PC-9 (cell line): Measurements from ENCODE around the gene RPL37A. TPM values are rescaled to one million over a fixed set of nuclear protein-coding genes. Genes with fewer than 3 reads are reported as not detected.

Source experiments
- BruUV-seq: library from RNA; stranded (reverse); fragments of 400-500 nt; replicated peaks from 2 replicates; lab custom pipeline; 2021; lab: Mats Ljungman, UMichigan
- CTCF ChIA-PET: fragments of 300-600 bp; sonication (Branson Sonifier 250); formaldehyde crosslinking; loops from one replicate; lab custom pipeline; 2022; ENCODE audit warnings: antibody characterized with exemption; lab: Charles Lee
- POLR2A ChIA-PET: fragments of 300-600 bp; sonication (Branson Sonifier 250); formaldehyde crosslinking; loops from one replicate; lab custom pipeline; 2022; ENCODE audit warnings: antibody characterized with exemption; ENCODE audit not compliant: unreplicated experiment; lab: Charles Lee
- DNase-seq, 2 experiments: peaks; one replicate each; pipeline versions ENCODE4 v3.0.0 to v3.0.0-alpha.2; 2015 to 2022; ENCODE audit warnings: mixed read lengths in 1 of 2
- H2AFZ ChIP-seq: fragments of 200-600 bp; sonication (generic); 2 replicates; pipeline ENCODE4 v1.8.1; 2017; ENCODE audit warnings: antibody characterized with exemption
- H3F3A ChIP-seq: fragments of 200-600 bp; sonication (generic); 2 replicates; pipeline ENCODE4 v1.8.1; 2017; ENCODE audit warnings: antibody characterized with exemption, mild to moderate bottlenecking, low read depth; ENCODE audit not compliant: insufficient read depth
- H3K27ac ChIP-seq: fragments of 200-600 bp; sonication (generic); 2 replicates; pipeline ENCODE4 v1.6.1; 2016; ENCODE audit warnings: mixed run types
- H3K27me3 ChIP-seq: fragments of 200-600 bp; sonication (generic); 2 replicates; pipeline ENCODE4 v1.6.1; 2016; ENCODE audit warnings: low read depth, mixed run types; ENCODE audit not compliant: insufficient read depth
- H3K36me3 ChIP-seq: fragments of 200-600 bp; sonication (generic); 2 replicates; pipeline ENCODE4 v1.6.1; 2016; ENCODE audit warnings: low read depth, mixed run types
- H3K4me1 ChIP-seq: fragments of 200-600 bp; sonication (generic); replicated peaks from 2 replicates; pipeline ENCODE4 v1.6.1; 2016; ENCODE audit warnings: mixed run types; ENCODE audit not compliant: insufficient read depth
- H3K4me2 ChIP-seq: fragments of 200-600 bp; sonication (generic); 2 replicates; pipeline ENCODE4 v1.6.1; 2017; ENCODE audit warnings: mixed run types
- H3K4me3 ChIP-seq: fragments of 200-600 bp; sonication (generic); 2 replicates; pipeline ENCODE4 v1.6.1; 2016; ENCODE audit warnings: mixed run types
- H3K79me2 ChIP-seq: fragments of 200-600 bp; sonication (generic); 2 replicates; pipeline ENCODE4 v1.6.1; 2017; ENCODE audit warnings: low read depth, mixed run types
- H3K9me2 ChIP-seq: fragments of 200-600 bp; sonication (generic); 2 replicates; pipeline ENCODE4 v1.8.1; 2017; ENCODE audit warnings: mild to moderate bottlenecking; ENCODE audit not compliant: insufficient read depth
- H3K9me3 ChIP-seq: fragments of 200-600 bp; sonication (generic); 2 replicates; pipeline ENCODE4 v1.8.1; 2016; ENCODE audit warnings: low read depth; ENCODE audit not compliant: insufficient read depth
- H4K20me1 ChIP-seq: fragments of 200-600 bp; sonication (generic); 2 replicates; pipeline ENCODE4 v1.8.1; 2017; ENCODE audit not compliant: insufficient read depth
- CTCF ChIP-seq: fragments of 200-600 bp; sonication (generic); conservative IDR thresholded peaks from 2 replicates; pipeline ENCODE4 v1.6.1; 2017; ENCODE audit warnings: mixed run types, antibody characterized with exemption, mild to moderate bottlenecking, moderate library complexity
- EZH2 ChIP-seq: fragments of 200-600 bp; sonication (generic); IDR thresholded peaks from 2 replicates; pipeline ENCODE4 v1.8.0; 2017; ENCODE audit warnings: antibody characterized with exemption, low read depth
- intact Hi-C: fragments of 100-400 bp; cut with micrococcal nuclease; formaldehyde crosslinking; loops from one replicate; pipeline ENCODE4 v1.10.0; 2022; ENCODE audit not compliant: unreplicated experiment
- total RNA-seq: library from RNA; stranded (reverse); gene quantifications from 2 replicates; pipeline ENCODE4 v1.2.3, GENCODE V29; 2021

The RPL37A gene
- total RNA-seq, 1 experiment from 2014 or later: 2,248 TPM

- DNase-seq: no peak
- CTCF ChIA-PET: no interaction called here
Measured at GRCh38 chr2:216473187-216473586, 25.5 kb upstream of the RPL37A start.

GRCh38 chr2:216474925-216475670 is 23.5 kb upstream of the RPL37A start:
- H3K9me2 ChIP-seq: no peaks in the 10 kb centered on the region
- H3K36me3 ChIP-seq: no peaks in the 10 kb centered on the region
- no peaks in the 10 kb centered on the region for H3K27me3 ChIP-seq
- intact Hi-C loops: no loop called here
- ChIA-PET CTCF (no interaction called here), POLR2A (interaction anchor here (0.8 kb wide), 1 partner anchor 23 kb away, joined by 3 read pairs; the partner anchor contains the start of gene RPL37A)
- no TSS peak for BruUV-seq
- no peaks in the 10 kb centered on the region for H3F3A ChIP-seq
- no peak overlapping the region for H3K4me2 ChIP-seq
- no peaks in the 10 kb centered on the region for H3K4me1 ChIP-seq
- H3K4me3 ChIP-seq: no peak overlapping the region
- no peaks in the 10 kb centered on the region for H3K9me3 ChIP-seq
- no peak overlapping the region for H3K27ac ChIP-seq
- H3K79me2 ChIP-seq: no peaks in the 10 kb centered on the region
- no peak overlapping the region for H2AFZ ChIP-seq
- no peak for DNase-seq
- H4K20me1 ChIP-seq: no peaks in the 10 kb centered on the region
- TF ChIP-seq CTCF (no peak), EZH2 (no peak)

More at GRCh38 chr2:216473187-216473586, 25.5 kb upstream of the RPL37A start:
- Histone ChIP-seq H2AFZ (no peak overlapping the region), H3K4me2 (no peak overlapping the region), H3K27me3 (no peaks in the 10 kb centered on the region), H3F3A (no peaks in the 10 kb centered on the region), H3K79me2 (no peaks in the 10 kb centered on the region), H3K9me2 (no peaks in the 10 kb centered on the region), H4K20me1 (no peaks in the 10 kb centered on the region), H3K27ac (no peak overlapping the region), H3K9me3 (no peaks in the 10 kb centered on the region), H3K4me3 (no peak overlapping the region), H3K36me3 (no peaks in the 10 kb centered on the region), H3K4me1 (no peaks in the 10 kb centered on the region)
- intact Hi-C loops: no loop called here
- TF ChIP-seq EZH2 (no peak), CTCF (no peak)
- no TSS peak for BruUV-seq
- POLR2A ChIA-PET: no interaction called here

- Histone ChIP-seq H4K20me1 (no peaks in the 10 kb centered on the region), H3K4me1 (no peaks in the 10 kb centered on the region), H3F3A (no peaks in the 10 kb centered on the region), H3K27me3 (no peaks in the 10 kb centered on the region), H3K4me2 (no peak overlapping the region), H3K36me3 (no peaks in the 10 kb centered on the region), H3K27ac (no peak overlapping the region), H2AFZ (no peak overlapping the region), H3K9me3 (no peaks in the 10 kb centered on the region), H3K4me3 (no peak overlapping the region), H3K9me2 (no peaks in the 10 kb centered on the region), H3K79me2 (no peaks in the 10 kb centered on the region)
- intact Hi-C loops: no loop called here
- no TSS peak for BruUV-seq
- TF ChIP-seq EZH2: no peak
- TF ChIP-seq CTCF: no peak
- DNase-seq: no peak
- POLR2A ChIA-PET: interaction anchor here (0.6 to 0.8 kb wide), 2 partner anchors 23 to 75 kb away, joined by 3 to 9 read pairs; partner anchors contain the start of gene RPL37A
- CTCF ChIA-PET: no interaction called here
Measured at GRCh38 chr2:216475767-216476166, 22.9 kb upstream of the RPL37A start.
